ENCODE data around the gene STRADB. TPM values are rescaled to one million over a fixed set of nuclear protein-coding genes. Genes with fewer than 3 reads are reported as not detected.

STRADB gene
- total and polyA plus RNA-seq, 2 donors (not counting 3 experiments of a cell fraction or from before 2014, with no cell fraction given) = 6.9 to 16.6 TPM

DNA sequence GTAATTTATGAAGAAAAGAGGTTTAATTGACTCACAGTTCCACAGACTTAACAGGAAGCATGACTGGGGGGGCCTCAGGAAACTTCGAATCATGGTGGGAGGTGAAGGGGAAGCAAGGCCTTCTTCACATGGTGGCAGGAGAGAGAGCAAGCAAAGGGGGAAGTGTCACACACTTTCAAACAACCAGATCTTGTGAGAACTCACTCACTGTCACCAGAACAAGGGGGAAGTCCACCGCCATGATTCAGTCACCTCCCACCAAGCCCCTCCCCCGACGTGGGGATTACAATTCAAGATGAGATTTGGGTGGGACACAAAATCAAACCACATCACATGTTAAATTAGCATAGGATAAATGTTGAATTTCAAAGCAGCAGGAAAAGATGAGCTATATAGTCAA lies 56.2 kb downstream of the STRADB start:
- H3K27ac ChIP-seq (ENCODE audit: insufficient read depth, low read depth, low read length) = no peak overlapping the region
- TF ChIP-seq EZH2 (IDR thresholded peaks at IDR 0.05; ENCODE audit: borderline replicate concordance, low read depth, low read length, severe bottlenecking) (no peak), POLR2A (IDR thresholded peaks at IDR 0.05; ENCODE audit: low read depth, low read length) (no peak), GATA2 (IDR thresholded peaks at IDR 0.05; ENCODE audit: insufficient read depth, insufficient read length, low read depth, low read length) (no peak), JUN (IDR thresholded peaks at IDR 0.05; ENCODE audit: borderline replicate concordance, insufficient read depth, insufficient read length, low read depth) (no peak), FOS (IDR thresholded peaks at IDR 0.05; ENCODE audit: borderline replicate concordance, insufficient read depth, low read length) (no peak), POLR2AphosphoS5 (IDR thresholded peaks at IDR 0.05; ENCODE audit: insufficient read depth, low read depth, low read length) (no peak), MYC (IDR thresholded peaks at IDR 0.05; ENCODE audit: low read depth, low read length) (no peak)
- TF ChIP-seq, protein P1, sequence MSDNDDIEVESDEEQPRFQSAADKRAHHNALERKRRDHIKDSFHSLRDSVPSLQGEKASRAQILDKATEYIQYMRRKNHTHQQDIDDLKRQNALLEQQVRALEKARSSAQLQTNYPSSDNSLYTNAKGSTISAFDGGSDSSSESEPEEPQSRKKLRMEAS (IDR thresholded peaks at IDR 0.05; ENCODE audit: insufficient read depth, insufficient read length) = no peak
- CTCF ChIA-PET = no interaction called here
- no peak overlapping the region for H3K4me3 ChIP-seq (replicated peaks in 1 of 3; ENCODE audit: insufficient read depth in 1 of 3, low read depth in 1 of 3, low read length in 3 of 3)
- H3K9me3 ChIP-seq (replicated peaks; ENCODE audit: control insufficient read depth, insufficient read depth, low read length) = no peaks in the 10 kb centered on the region
- no peak overlapping the region for H3K4me2 ChIP-seq (ENCODE audit: insufficient read depth, low read length)
- POLR2A ChIA-PET = no interaction called here
- H2AFZ ChIP-seq (ENCODE audit: low read depth, low read length) = no peak overlapping the region
- H3K9ac ChIP-seq (replicated peaks; ENCODE audit: extremely low read depth, insufficient read depth, low read length) = no peak overlapping the region
- no TSS peak for BruUV-seq (replicated peaks)
- DNase-seq (ENCODE audit: low read depth, low spot score) = no peak
- H3K79me2 ChIP-seq (ENCODE audit: control insufficient read depth, insufficient read depth, low read length) = no peaks in the 10 kb centered on the region
- dilution Hi-C loops (cut with MboI; ENCODE audit: extremely low pct_ligation_motif_present, low sequenced_read_pairs) (no loop called here), intact Hi-C loops (cut with micrococcal nuclease) (no loop called here)
- H3K4me1 ChIP-seq (ENCODE audit: control insufficient read depth, extremely low read depth, insufficient read depth, low read length) = no peaks in the 10 kb centered on the region
- H3K36me3 ChIP-seq (ENCODE audit: control insufficient read depth in 2 of 2, extremely low read depth in 1 of 2, insufficient read depth in 2 of 2, low read length in 2 of 2) = no peaks in the 10 kb centered on the region
- H3K9me1 ChIP-seq (replicated peaks; ENCODE audit: control insufficient read depth, extremely low read depth, insufficient read depth, low read length) = no peaks in the 10 kb centered on the region
- H4K20me1 ChIP-seq (replicated peaks; ENCODE audit: control insufficient read depth, extremely low read depth, insufficient read depth, low read length) = no peaks in the 10 kb centered on the region
- H3K27me3 ChIP-seq (ENCODE audit: control insufficient read depth in 2 of 2, insufficient read depth in 2 of 2, low read length in 2 of 2) = no peaks in the 10 kb centered on the region
- no peak for FAIRE-seq

DNA sequence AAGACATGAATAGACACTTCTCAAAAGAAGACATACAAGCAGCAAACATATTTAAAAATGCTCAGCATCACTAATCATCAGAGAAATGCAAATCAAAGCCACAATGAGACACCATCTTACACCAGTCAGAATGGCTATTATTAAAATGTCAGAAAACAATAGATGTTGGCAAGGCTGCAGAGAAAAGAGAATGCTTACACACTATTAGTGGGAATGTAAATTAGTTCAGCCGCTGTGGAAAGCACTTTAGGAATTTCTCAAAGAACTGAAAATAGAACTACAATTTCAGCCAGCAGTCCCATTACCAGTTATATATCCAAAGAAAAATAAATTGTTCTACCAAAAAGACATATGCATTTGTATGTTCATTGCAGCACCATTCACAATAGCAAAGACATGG lies 61.7 kb downstream of the STRADB start:
- H3K79me2 ChIP-seq (ENCODE audit: control insufficient read depth, insufficient read depth, low read length) = no peaks in the 10 kb centered on the region
- no peak overlapping the region for H3K9ac ChIP-seq (replicated peaks; ENCODE audit: extremely low read depth, insufficient read depth, low read length)
- FAIRE-seq (no peak), DNase-seq (ENCODE audit: low read depth, low spot score) (no peak)
- no peaks in the 10 kb centered on the region for H3K4me1 ChIP-seq (ENCODE audit: control insufficient read depth, extremely low read depth, insufficient read depth, low read length)
- TF ChIP-seq EZH2 (IDR thresholded peaks at IDR 0.05; ENCODE audit: borderline replicate concordance, low read depth, low read length, severe bottlenecking) = no peak
- TF ChIP-seq, protein P2, sequence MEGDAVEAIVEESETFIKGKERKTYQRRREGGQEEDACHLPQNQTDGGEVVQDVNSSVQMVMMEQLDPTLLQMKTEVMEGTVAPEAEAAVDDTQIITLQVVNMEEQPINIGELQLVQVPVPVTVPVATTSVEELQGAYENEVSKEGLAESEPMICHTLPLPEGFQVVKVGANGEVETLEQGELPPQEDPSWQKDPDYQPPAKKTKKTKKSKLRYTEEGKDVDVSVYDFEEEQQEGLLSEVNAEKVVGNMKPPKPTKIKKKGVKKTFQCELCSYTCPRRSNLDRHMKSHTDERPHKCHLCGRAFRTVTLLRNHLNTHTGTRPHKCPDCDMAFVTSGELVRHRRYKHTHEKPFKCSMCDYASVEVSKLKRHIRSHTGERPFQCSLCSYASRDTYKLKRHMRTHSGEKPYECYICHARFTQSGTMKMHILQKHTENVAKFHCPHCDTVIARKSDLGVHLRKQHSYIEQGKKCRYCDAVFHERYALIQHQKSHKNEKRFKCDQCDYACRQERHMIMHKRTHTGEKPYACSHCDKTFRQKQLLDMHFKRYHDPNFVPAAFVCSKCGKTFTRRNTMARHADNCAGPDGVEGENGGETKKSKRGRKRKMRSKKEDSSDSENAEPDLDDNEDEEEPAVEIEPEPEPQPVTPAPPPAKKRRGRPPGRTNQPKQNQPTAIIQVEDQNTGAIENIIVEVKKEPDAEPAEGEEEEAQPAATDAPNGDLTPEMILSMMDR (IDR thresholded peaks at IDR 0.05; ENCODE audit: extremely low read depth in 1 of 2, insufficient read depth in 1 of 2, low read depth in 1 of 2, low read length in 2 of 2) = no peak
- TF ChIP-seq, protein P1 (IDR thresholded peaks at IDR 0.05; ENCODE audit: insufficient read depth, insufficient read length) = no peak
- TF ChIP-seq MYC (IDR thresholded peaks at IDR 0.05; ENCODE audit: low read depth, low read length) = no peak
- TF ChIP-seq GATA2 (IDR thresholded peaks at IDR 0.05; ENCODE audit: insufficient read depth, insufficient read length, low read depth, low read length) = no peak
- TF ChIP-seq JUN (IDR thresholded peaks at IDR 0.05; ENCODE audit: borderline replicate concordance, insufficient read depth, insufficient read length, low read depth) = no peak
- no peak for TF ChIP-seq POLR2AphosphoS5 (IDR thresholded peaks at IDR 0.05; ENCODE audit: insufficient read depth, low read depth, low read length)
- no TSS peak for BruUV-seq (replicated peaks)
- ChIA-PET CTCF (no interaction called here), POLR2A (no interaction called here)
- no peak overlapping the region for H3K4me2 ChIP-seq (ENCODE audit: insufficient read depth, low read length)
- no peaks in the 10 kb centered on the region for H3K27me3 ChIP-seq (ENCODE audit: control insufficient read depth in 2 of 2, insufficient read depth in 2 of 2, low read length in 2 of 2)
- H2AFZ ChIP-seq (ENCODE audit: low read depth, low read length) = no peak overlapping the region
- H3K27ac ChIP-seq (ENCODE audit: insufficient read depth, low read depth, low read length) = no peak overlapping the region
- H3K36me3 ChIP-seq (ENCODE audit: control insufficient read depth in 2 of 2, extremely low read depth in 1 of 2, insufficient read depth in 2 of 2, low read length in 2 of 2) = no peaks in the 10 kb centered on the region
- dilution Hi-C loops (cut with MboI; ENCODE audit: extremely low pct_ligation_motif_present, low sequenced_read_pairs) (no loop called here), intact Hi-C loops (cut with micrococcal nuclease) (no loop called here)
- no peaks in the 10 kb centered on the region for H3K9me1 ChIP-seq (replicated peaks; ENCODE audit: control insufficient read depth, extremely low read depth, insufficient read depth, low read length)
- no peak overlapping the region for H3K4me3 ChIP-seq (replicated peaks in 1 of 3; ENCODE audit: insufficient read depth in 1 of 3, low read depth in 1 of 3, low read length in 3 of 3)
- H3K9me3 ChIP-seq (replicated peaks; ENCODE audit: control insufficient read depth, insufficient read depth, low read length) = no peaks in the 10 kb centered on the region
- no peaks in the 10 kb centered on the region for H4K20me1 ChIP-seq (replicated peaks; ENCODE audit: control insufficient read depth, extremely low read depth, insufficient read depth, low read length)

Data from endothelial cell of umbilical vein (primary cell).